ENCODE data around the gene LRRC66.

The LRRC66 gene

GRCh38 chr4:51960486-51960885 lies 59.7 kb downstream of the LRRC66 start:
- H3K27ac ChIP-seq (ENCODE audit: low read depth, low read length) = no peak overlapping the region

GRCh38 chr4:51958199-51958968 lies 61.8 kb downstream of the LRRC66 start:
- Histone ChIP-seq H3K27me3 (ENCODE audit: control insufficient read depth, insufficient read depth, low read length) (no peaks in the 10 kb centered on the region), H3K9ac (ENCODE audit: low read depth, low read length) (no peak overlapping the region), H3K4me1 (ENCODE audit: control insufficient read depth, insufficient read depth, low read length) (no peaks in the 10 kb centered on the region), H3K27ac (ENCODE audit: low read depth, low read length) (no peak overlapping the region), H3K4me3 (ENCODE audit: low read depth, low read length) (no peak overlapping the region), H3K36me3 (ENCODE audit: control insufficient read depth, insufficient read depth, low read length) (no peaks in the 10 kb centered on the region), H3K9me3 (ENCODE audit: control insufficient read depth, insufficient read depth, low read length) (peaks cover 2% of the 10 kb centered on the region; the same call in 1 of the 2 replicates)

More at GRCh38 chr4:51960486-51960885, 59.7 kb downstream of the LRRC66 start:
- no peaks in the 10 kb centered on the region for H3K36me3 ChIP-seq (ENCODE audit: control insufficient read depth, insufficient read depth, low read length)
- H3K4me1 ChIP-seq (ENCODE audit: control insufficient read depth, insufficient read depth, low read length) = no peaks in the 10 kb centered on the region
- H3K4me3 ChIP-seq (ENCODE audit: low read depth, low read length) = no peak overlapping the region
- no peaks in the 10 kb centered on the region for H3K9me3 ChIP-seq (ENCODE audit: control insufficient read depth, insufficient read depth, low read length)
- H3K27me3 ChIP-seq (ENCODE audit: control insufficient read depth, insufficient read depth, low read length) = no peaks in the 10 kb centered on the region
- H3K9ac ChIP-seq (ENCODE audit: low read depth, low read length) = no peak overlapping the region

Data from HUES48 (cell line).